Measurements from ENCODE around the gene GAS2L2.

The GAS2L2 gene

DNA sequence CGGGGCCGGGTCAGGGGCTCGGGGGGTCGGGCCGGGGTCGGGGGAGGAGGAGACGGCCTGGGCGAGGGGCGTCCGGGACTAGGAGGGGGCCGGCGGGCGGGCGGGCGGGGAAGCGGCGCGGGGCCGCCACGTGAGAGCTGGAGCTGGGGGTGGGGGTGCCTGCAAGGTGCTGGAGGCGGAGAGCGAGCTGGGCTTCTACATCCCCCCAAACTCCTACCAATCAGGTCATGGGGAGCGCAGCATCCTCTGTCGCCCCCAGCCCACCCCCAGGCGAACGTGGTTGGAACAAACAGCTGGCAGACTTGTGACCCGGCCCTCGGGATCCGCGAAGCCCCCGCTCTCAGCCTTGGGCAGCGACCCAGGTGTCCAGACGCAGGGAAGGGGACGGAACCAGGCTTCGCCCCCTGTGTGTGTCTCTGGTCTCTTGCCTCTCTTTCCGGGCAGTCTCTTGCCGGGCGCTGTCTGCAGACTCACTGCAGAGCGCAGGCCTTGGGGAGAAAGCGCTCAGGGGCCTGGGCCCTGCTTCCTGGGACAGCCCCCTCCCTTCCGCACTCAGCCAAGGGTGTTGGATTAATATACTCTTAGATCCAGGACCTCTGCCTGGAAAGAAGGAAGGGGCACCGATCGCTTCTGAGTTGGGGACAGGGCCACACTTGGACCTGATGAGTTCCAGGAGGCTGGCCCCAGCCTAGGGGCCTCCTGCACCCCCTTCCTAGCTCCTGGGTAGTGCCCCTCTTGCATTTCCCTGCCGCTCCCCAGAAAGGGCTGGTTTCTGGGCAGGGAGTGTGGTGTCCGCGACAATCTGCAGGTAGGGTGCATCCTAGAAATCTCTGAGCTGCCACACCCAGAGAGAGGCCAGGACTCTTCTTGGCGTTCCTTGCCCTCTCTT, 20.9 kb downstream of the GAS2L2 start:
- no peak overlapping the region for H3K9ac ChIP-seq (ENCODE audit: low read depth, low read length)
- H3K4me3 ChIP-seq (ENCODE audit: low read depth, low read length): peak overlapping the region; percentile 74

DNA sequence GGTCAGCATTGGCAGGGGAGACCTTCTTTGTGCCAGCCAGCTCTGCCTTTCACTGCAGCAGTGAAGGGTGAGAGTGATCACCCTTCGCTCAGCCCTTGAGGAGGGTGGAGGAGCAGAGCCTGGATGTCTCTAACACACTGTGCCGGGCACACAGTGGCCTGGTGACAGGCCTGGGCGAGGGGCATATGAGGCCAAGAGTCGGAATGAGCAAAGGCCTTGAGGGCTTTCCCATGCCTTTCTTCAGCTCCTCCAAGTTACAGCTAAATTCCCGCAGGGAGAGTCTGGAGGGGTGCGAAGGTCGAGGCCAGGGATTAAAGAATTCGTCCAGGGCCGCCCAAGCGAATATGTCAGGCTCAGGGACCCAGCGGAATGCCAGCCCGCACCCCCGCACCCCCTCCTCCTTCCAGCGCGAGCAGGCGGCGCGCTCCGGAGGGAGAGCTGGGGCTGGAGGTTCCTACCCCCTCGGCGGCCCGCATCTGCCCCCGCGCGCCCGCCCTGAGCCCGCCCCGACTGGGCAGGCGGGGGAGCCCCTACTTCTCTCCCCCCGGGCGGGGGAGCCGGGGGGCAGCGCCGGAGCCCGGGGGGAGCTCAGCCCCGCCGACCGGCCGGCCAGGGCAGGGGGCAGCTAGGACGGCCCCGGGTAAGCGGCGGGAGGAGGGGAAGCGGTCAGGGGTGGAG, 21.7 kb downstream of the GAS2L2 start, which contains the start of gene RASL10B:
Gene RASL10B, plus strand, starts transcription at position 401 of the 678 bp plus-strand sequence. CDS start 3,546 bp downstream, outside the sequence.
- Histone ChIP-seq H3K4me1 (ENCODE audit: control insufficient read depth, insufficient read depth, low read length) (peaks cover 20% of the 10 kb centered on the region), H3K27me3 (ENCODE audit: control insufficient read depth, insufficient read depth, low read length) (peaks cover 26% of the 10 kb centered on the region), H3K4me3 (ENCODE audit: low read depth, low read length) (peak within 1 kb of the TSS; percentile 74), H3K36me3 (ENCODE audit: control insufficient read depth, insufficient read depth, low read length) (no peaks in the 10 kb centered on the region), H3K9me3 (ENCODE audit: control insufficient read depth, insufficient read depth, low read length) (no peaks in the 10 kb centered on the region), H3K9ac (ENCODE audit: low read depth, low read length) (no peak within 1 kb of the TSS)

More for the DNA sequence above, 20.9 kb downstream of the GAS2L2 start:
- Histone ChIP-seq H3K9me3 (ENCODE audit: control insufficient read depth, insufficient read depth, low read length) (no peaks in the 10 kb centered on the region), H3K36me3 (ENCODE audit: control insufficient read depth, insufficient read depth, low read length) (no peaks in the 10 kb centered on the region), H3K4me1 (ENCODE audit: control insufficient read depth, insufficient read depth, low read length) (peaks cover 20% of the 10 kb centered on the region), H3K27me3 (ENCODE audit: control insufficient read depth, insufficient read depth, low read length) (peaks cover 26% of the 10 kb centered on the region)

DNA sequence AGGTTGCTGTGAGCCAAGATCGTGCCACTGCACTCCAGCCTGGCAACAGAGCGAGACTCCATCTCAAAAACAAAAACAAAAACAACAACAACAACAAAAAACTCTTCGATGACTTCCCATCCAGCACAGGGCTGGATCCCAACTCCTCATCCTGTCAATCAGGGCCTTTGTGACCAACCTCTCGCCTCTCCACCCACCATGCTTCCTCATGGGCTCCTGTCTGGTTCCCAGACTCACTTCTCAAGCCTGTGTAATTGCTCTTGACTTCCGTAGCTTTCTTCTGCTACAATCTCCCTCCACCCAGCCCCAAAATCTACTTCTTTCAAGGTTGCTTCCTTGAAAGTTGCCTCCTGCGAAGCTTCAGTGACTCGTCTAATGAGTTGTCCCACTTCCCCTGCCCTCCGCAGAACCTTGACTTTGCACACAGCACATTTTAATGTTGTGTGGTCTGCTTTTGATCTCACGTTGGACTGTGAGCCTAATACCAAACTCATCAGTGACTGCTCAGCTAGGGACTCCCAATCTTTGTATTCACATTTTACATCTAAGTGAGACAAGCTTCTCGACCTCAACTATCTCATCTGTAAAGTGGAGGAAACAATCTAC, 22.5 kb downstream of the GAS2L2 start:
- Histone ChIP-seq H3K27me3 (ENCODE audit: control insufficient read depth, insufficient read depth, low read length) (peaks cover 26% of the 10 kb centered on the region), H3K4me1 (ENCODE audit: control insufficient read depth, insufficient read depth, low read length) (peaks cover 24% of the 10 kb centered on the region), H3K9me3 (ENCODE audit: control insufficient read depth, insufficient read depth, low read length) (no peaks in the 10 kb centered on the region), H3K4me3 (ENCODE audit: low read depth, low read length) (no peak overlapping the region), H3K9ac (ENCODE audit: low read depth, low read length) (no peak overlapping the region), H3K36me3 (ENCODE audit: control insufficient read depth, insufficient read depth, low read length) (no peaks in the 10 kb centered on the region)

DNA sequence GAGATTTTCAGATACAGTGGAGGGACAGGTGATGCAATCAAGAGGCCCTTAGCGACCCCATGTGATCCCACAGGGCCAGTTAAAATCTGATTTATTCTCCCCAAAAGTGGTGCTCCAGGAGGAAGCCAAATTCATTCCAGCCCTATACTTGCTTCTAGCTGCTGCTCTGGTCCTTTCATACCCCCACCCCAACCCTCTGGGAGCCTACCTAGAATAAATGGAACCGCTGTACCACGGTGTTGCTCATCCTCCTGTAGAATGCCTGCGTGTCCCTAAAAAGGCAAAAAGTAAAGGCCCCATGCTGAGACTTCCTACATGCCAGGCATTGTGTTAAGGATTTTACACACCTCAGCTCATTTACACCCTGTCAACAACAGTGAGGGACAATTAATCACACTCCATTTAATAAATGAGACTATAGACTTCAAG, 23.6 kb downstream of the GAS2L2 start:
- Histone ChIP-seq H3K27me3 (ENCODE audit: control insufficient read depth, insufficient read depth, low read length) (peaks cover 26% of the 10 kb centered on the region), H3K4me1 (ENCODE audit: control insufficient read depth, insufficient read depth, low read length) (peaks cover 24% of the 10 kb centered on the region), H3K9me3 (ENCODE audit: control insufficient read depth, insufficient read depth, low read length) (no peaks in the 10 kb centered on the region), H3K4me3 (ENCODE audit: low read depth, low read length) (no peak overlapping the region), H3K9ac (ENCODE audit: low read depth, low read length) (no peak overlapping the region), H3K36me3 (ENCODE audit: control insufficient read depth, insufficient read depth, low read length) (peaks cover 8% of the 10 kb centered on the region)

DNA sequence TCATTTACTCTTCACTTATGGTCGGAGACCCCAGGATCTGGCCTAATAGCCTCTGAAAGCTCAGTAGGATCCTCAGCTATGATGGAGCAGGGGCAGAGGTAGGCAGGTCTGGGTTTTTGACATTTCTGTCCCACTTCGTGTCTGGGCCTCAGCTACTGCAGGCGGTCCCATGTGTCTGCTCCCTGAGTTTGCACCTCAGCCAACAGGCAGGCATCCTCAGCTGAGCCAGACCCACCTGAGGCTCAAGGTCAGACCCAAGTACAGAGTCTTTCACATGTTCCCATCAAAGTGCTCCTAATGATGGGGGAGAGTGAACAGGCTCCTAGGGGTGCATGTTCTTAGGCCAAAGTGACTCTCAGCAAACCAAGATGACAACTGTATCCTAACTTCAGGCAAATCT, 24.5 kb downstream of the GAS2L2 start:
- peaks cover 12% of the 10 kb centered on the region for H3K36me3 ChIP-seq (ENCODE audit: control insufficient read depth, insufficient read depth, low read length)
- peaks cover 24% of the 10 kb centered on the region for H3K4me1 ChIP-seq (ENCODE audit: control insufficient read depth, insufficient read depth, low read length)

DNA sequence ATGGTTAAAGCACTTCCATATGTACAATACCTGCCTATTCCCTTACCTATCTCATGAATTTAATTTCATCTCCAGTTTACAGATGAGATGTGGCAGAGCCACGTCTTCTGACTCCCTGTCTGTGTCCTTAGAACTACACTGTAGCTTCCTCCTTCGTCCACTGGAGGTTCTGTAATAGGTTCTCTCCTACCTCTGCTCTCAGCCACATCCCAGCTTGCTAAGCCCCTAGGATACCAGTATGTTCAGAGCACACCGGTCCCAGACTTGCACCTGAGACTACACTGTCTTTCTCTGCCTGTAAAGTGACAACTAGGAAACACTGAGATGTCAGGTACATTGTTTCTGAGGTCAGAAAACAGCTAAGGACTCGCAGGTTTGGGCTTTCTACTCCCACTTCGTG, 25.4 kb downstream of the GAS2L2 start:
- Histone ChIP-seq H3K27me3 (ENCODE audit: control insufficient read depth, insufficient read depth, low read length) (peaks cover 11% of the 10 kb centered on the region), H3K36me3 (ENCODE audit: control insufficient read depth, insufficient read depth, low read length) (peaks cover 13% of the 10 kb centered on the region), H3K9me3 (ENCODE audit: control insufficient read depth, insufficient read depth, low read length) (no peaks in the 10 kb centered on the region), H3K4me1 (ENCODE audit: control insufficient read depth, insufficient read depth, low read length) (peaks cover 22% of the 10 kb centered on the region), H3K9ac (ENCODE audit: low read depth, low read length) (no peak overlapping the region), H3K4me3 (ENCODE audit: low read depth, low read length) (no peak overlapping the region)

More for the DNA sequence above, 24.5 kb downstream of the GAS2L2 start:
- Histone ChIP-seq H3K4me3 (ENCODE audit: low read depth, low read length) (no peak overlapping the region), H3K9me3 (ENCODE audit: control insufficient read depth, insufficient read depth, low read length) (no peaks in the 10 kb centered on the region), H3K9ac (ENCODE audit: low read depth, low read length) (no peak overlapping the region), H3K27me3 (ENCODE audit: control insufficient read depth, insufficient read depth, low read length) (peaks cover 20% of the 10 kb centered on the region)

DNA sequence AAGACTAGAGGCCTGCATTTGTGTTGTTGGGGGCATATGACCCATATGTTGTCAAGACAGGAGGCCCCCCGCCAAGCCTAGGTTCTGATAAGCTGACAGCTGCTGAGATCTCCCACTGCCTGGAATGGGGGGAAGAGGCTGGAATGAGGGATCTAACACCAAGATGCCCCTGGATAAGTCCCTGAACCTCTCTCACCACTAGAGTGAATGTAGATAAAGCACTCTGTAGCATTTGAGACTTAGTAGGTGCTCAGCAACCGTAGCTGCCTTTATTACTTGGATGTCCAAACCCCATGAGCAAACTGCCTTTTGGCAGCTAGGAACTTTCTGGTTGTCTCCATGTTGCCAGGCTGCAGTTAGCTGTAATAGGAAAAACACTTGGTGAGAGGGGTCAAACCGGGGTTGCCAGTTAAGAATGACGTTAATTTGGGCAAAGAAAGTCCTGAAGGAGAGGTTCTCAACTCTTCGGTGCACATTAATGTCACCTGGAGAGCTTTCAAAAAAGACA, 26.0 kb downstream of the GAS2L2 start:
- peaks cover 13% of the 10 kb centered on the region for H3K36me3 ChIP-seq (ENCODE audit: control insufficient read depth, insufficient read depth, low read length)
- H3K4me3 ChIP-seq (ENCODE audit: low read depth, low read length): no peak overlapping the region
- no peaks in the 10 kb centered on the region for H3K9me3 ChIP-seq (ENCODE audit: control insufficient read depth, insufficient read depth, low read length)
- no peak overlapping the region for H3K9ac ChIP-seq (ENCODE audit: low read depth, low read length)
- peaks cover 7% of the 10 kb centered on the region for H3K27me3 ChIP-seq (ENCODE audit: control insufficient read depth, insufficient read depth, low read length)
- H3K4me1 ChIP-seq (ENCODE audit: control insufficient read depth, insufficient read depth, low read length): peaks cover 21% of the 10 kb centered on the region

DNA sequence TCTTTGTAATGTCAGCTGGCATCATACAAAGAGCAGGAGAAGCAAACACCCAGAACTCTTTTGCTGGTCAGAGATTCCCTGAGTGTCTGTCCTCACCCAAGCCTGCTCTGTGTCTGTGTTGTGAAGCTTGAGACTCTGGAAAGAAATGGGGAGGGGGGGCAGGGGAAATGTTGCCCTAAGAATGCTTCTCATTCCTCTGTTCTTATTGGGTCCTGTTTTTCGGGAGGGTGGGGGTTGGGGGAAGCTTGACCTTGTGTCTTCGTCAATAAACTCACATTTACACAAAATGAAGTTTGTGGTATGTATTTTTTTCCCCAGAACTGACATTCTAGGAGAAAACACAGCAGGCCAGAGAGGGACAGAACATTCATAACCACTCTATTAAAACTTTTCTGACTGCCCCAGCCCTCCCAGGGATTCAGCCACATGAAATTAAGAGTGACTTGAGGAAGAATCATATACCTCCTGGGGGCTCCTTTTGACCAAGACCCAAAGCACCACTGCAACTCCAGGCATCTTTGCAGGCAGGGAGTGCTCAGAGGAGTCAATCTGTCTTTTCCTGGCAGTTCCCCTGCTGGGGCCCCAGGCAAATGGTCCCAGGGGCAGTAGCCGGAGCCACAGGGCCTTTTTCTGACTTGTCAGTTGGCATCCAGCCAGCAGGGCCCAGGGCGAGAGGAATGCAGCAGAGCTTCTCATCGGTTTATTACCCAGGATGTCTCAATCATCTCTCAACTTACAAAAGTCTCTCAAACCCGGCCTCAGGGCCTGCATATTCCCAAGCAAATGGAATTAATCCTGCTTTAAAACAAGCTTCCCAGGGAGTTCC, 26.7 kb downstream of the GAS2L2 start:
- H3K9ac ChIP-seq (ENCODE audit: low read depth, low read length): no peak overlapping the region
- no peaks in the 10 kb centered on the region for H3K9me3 ChIP-seq (ENCODE audit: control insufficient read depth, insufficient read depth, low read length)
- peaks cover 13% of the 10 kb centered on the region for H3K36me3 ChIP-seq (ENCODE audit: control insufficient read depth, insufficient read depth, low read length)
- no peak overlapping the region for H3K4me3 ChIP-seq (ENCODE audit: low read depth, low read length)
- peaks cover 7% of the 10 kb centered on the region for H3K27me3 ChIP-seq (ENCODE audit: control insufficient read depth, insufficient read depth, low read length)
- H3K4me1 ChIP-seq (ENCODE audit: control insufficient read depth, insufficient read depth, low read length): peaks cover 21% of the 10 kb centered on the region

DNA sequence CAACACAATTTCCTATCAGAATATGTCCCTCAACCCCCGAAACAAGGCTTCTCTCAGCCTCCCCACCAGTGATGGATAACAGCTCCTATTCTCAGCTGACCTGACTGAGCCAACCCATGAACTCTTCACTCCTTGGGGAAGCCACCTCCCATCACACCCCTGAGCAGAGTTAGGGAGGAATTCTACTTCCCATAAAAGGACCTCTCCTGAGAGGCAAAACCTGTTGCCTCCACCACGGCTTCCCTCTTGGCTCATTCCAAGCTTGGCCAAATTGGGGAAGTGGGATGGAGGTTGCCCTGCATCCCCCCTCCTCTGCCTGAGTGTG, 27.3 kb downstream of the GAS2L2 start:
- peaks cover 17% of the 10 kb centered on the region for H3K4me1 ChIP-seq (ENCODE audit: control insufficient read depth, insufficient read depth, low read length)
- H3K9me3 ChIP-seq (ENCODE audit: control insufficient read depth, insufficient read depth, low read length): no peaks in the 10 kb centered on the region
- H3K4me3 ChIP-seq (ENCODE audit: low read depth, low read length): no peak overlapping the region
- peaks cover 13% of the 10 kb centered on the region for H3K36me3 ChIP-seq (ENCODE audit: control insufficient read depth, insufficient read depth, low read length)
- H3K9ac ChIP-seq (ENCODE audit: low read depth, low read length): no peak overlapping the region
- peaks cover 4% of the 10 kb centered on the region for H3K27me3 ChIP-seq (ENCODE audit: control insufficient read depth, insufficient read depth, low read length)

DNA sequence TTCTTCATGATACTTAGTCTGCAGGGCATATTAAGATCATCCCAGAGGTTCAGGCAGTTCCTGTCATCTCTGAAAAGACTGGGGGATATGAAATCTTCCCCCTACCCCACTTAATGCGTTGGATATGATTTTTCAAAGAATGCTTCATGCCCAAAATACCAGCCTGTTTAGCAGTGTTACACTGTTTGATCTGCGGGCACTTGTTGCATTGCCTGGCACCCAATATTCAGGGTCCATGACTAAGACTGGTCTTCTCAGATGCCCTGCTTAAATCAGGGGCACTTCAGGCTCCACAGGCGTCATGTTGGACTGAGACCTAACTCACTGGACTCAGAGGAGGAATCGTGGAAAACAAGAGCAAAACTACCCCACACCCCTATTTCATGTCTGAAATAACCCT, 28.0 kb downstream of the GAS2L2 start:
- Histone ChIP-seq H3K4me3 (ENCODE audit: low read depth, low read length) (no peak overlapping the region), H3K9ac (ENCODE audit: low read depth, low read length) (no peak overlapping the region), H3K4me1 (ENCODE audit: control insufficient read depth, insufficient read depth, low read length) (peaks cover 14% of the 10 kb centered on the region), H3K36me3 (ENCODE audit: control insufficient read depth, insufficient read depth, low read length) (peaks cover 13% of the 10 kb centered on the region), H3K27me3 (ENCODE audit: control insufficient read depth, insufficient read depth, low read length) (no peaks in the 10 kb centered on the region), H3K9me3 (ENCODE audit: control insufficient read depth, insufficient read depth, low read length) (no peaks in the 10 kb centered on the region)

DNA sequence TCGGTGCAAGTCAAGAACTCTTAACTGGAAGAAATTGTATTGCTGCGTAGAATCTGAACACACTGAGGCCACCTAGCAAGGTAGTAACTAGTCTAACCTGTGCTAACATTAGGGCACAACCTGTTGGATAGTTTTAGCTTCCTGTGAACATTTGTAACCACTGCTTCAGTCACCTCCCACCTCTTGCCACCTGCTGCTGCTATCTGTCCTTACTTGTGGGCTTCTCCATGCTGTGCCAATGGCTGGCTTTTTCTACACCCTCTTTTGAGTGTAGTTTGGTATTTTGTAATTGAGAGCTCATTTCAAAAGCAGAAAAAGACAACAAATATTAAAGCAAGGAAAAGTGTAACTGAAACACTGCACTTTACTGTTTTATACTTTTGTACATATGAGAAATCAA, 29.3 kb downstream of the GAS2L2 start:
- no peaks in the 10 kb centered on the region for H3K27me3 ChIP-seq (ENCODE audit: control insufficient read depth, insufficient read depth, low read length)
- H3K9me3 ChIP-seq (ENCODE audit: control insufficient read depth, insufficient read depth, low read length): no peaks in the 10 kb centered on the region
- H3K9ac ChIP-seq (ENCODE audit: low read depth, low read length): no peak overlapping the region
- peaks cover 13% of the 10 kb centered on the region for H3K36me3 ChIP-seq (ENCODE audit: control insufficient read depth, insufficient read depth, low read length)
- H3K4me3 ChIP-seq (ENCODE audit: low read depth, low read length): no peak overlapping the region
- peaks cover 5% of the 10 kb centered on the region for H3K4me1 ChIP-seq (ENCODE audit: control insufficient read depth, insufficient read depth, low read length)

Data from iPS-15b (cell line).